Prostate gland (tissue), 2 donors: ENCODE results near the gene ZNF213. TPM values are rescaled to one million over a fixed set of nuclear protein-coding genes. Genes with fewer than 3 reads are reported as not detected.

Experiments
- DNase-seq: peaks from one replicate; pipeline ENCODE4 v3.0.0-alpha.2; 2019; ENCODE audit warnings: low spot score
- H3K27ac ChIP-seq, 2 donors: fragments of 200-600 bp; sonication (generic); 2 replicates each; pipeline ENCODE4 v1.5.1; 2017 to 2019
- H3K27me3 ChIP-seq: fragments of 200-600 bp; sonication (generic); replicated peaks from 2 replicates; pipeline ENCODE4 v1.5.1; 2019; ENCODE audit not compliant: insufficient read depth
- H3K36me3 ChIP-seq, 2 donors: fragments of 200-600 bp; sonication (generic); 1 replicate in 1 of 2; 2 replicates in 1 of 2; pipeline versions ENCODE4 v1.5.1 to v1.8.1; 2017 to 2019
- H3K4me1 ChIP-seq: fragments of 200-600 bp; sonication (generic); replicated peaks from 2 replicates; pipeline ENCODE4 v1.5.1; 2019
- H3K4me3 ChIP-seq, 2 donors: fragments of 200-600 bp; sonication (generic); 2 replicates each; pipeline ENCODE4 v1.5.1; 2017 to 2019
- H3K9me3 ChIP-seq: fragments of 200-600 bp; sonication (generic); 2 replicates; pipeline ENCODE4 v1.5.1; 2017
- POLR2A ChIP-seq: fragments of 450-650 bp; IDR thresholded peaks from one replicate; pipeline ENCODE4 v1.6.1; 2016; ENCODE audit warnings: antibody characterized with exemption, mild to moderate bottlenecking
- POLR2AphosphoS5 ChIP-seq: sonication (generic); formaldehyde crosslinking; IDR thresholded peaks from one replicate; pipeline ENCODE4 v1.6.1; 2017; ENCODE audit warnings: antibody characterized with exemption
- WGBS: methylation state at CpG from one replicate; pipeline ENCODE4 v1.1.5; 2018; 5-methylcytosine and 5-hydroxymethylcytosine counted together
- intact Hi-C: fragments of 100-400 bp; cut with DNase I; formaldehyde crosslinking; loops from one replicate; pipeline ENCODE4 v1.14.2; 2022
- total RNA-seq, 2 donors: library from RNA; depleted of rRNA; stranded (reverse); fragments of >200 nt; gene quantifications; one replicate each; pipeline ENCODE4 v1.1.0, GENCODE V29; 2016
- TF ChIP-seq, protein P1 (sequence below), 4 experiments: fragments of 200-600 bp in 2 of 4; fragments of 450-650 bp in 2 of 4; sonication (generic) in 2 of 4; IDR thresholded peaks; 1 replicate in 3 of 4; 2 replicates in 1 of 4; pipeline ENCODE4 v1.5.1; 2016 to 2019; ENCODE audit warnings: antibody characterized with exemption in 4 of 4, mild to moderate bottlenecking in 2 of 4, moderate library complexity in 2 of 4

The ZNF213 gene
- total RNA-seq, 2 donors from 2014 or later = 18.4 to 28.1 TPM

DNA sequence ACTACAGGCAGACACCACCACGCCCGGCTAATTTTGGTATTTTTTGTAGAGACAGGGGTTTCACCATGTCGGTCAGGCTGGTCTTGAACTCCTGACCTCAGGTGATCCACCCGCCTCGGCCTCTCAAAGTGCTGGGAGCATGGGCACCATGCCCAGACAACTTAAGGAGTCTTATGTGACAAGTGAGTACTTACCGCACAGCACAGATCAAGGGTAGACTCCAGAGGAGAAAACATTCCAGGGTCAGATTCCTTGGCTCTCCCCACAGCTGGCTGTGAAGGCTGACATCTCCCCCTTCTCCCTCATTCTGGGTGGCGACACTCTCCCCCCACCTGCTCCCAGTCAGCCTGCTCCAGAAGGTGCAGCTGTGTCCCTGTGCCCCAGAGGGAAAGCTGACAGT, 46.4 kb upstream of the ZNF213 start:
- WGBS = 56% methylated on average over 7 of the region's 7 CpGs
- TF ChIP-seq POLR2AphosphoS5 (no peak), POLR2A (no peak)
- TF ChIP-seq, protein P1, sequence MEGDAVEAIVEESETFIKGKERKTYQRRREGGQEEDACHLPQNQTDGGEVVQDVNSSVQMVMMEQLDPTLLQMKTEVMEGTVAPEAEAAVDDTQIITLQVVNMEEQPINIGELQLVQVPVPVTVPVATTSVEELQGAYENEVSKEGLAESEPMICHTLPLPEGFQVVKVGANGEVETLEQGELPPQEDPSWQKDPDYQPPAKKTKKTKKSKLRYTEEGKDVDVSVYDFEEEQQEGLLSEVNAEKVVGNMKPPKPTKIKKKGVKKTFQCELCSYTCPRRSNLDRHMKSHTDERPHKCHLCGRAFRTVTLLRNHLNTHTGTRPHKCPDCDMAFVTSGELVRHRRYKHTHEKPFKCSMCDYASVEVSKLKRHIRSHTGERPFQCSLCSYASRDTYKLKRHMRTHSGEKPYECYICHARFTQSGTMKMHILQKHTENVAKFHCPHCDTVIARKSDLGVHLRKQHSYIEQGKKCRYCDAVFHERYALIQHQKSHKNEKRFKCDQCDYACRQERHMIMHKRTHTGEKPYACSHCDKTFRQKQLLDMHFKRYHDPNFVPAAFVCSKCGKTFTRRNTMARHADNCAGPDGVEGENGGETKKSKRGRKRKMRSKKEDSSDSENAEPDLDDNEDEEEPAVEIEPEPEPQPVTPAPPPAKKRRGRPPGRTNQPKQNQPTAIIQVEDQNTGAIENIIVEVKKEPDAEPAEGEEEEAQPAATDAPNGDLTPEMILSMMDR (IDR thresholded peaks at IDR 0.05) = no peak
- no peak overlapping the region for H3K27ac ChIP-seq
- DNase-seq = no peak
- H3K4me3 ChIP-seq = no peak overlapping the region
- intact Hi-C loops = no loop called here
- H3K27me3 ChIP-seq = no peaks in the 10 kb centered on the region
- H3K36me3 ChIP-seq = no peaks in the 10 kb centered on the region
- H3K4me1 ChIP-seq = no peaks in the 10 kb centered on the region
- no peaks in the 10 kb centered on the region for H3K9me3 ChIP-seq

DNA sequence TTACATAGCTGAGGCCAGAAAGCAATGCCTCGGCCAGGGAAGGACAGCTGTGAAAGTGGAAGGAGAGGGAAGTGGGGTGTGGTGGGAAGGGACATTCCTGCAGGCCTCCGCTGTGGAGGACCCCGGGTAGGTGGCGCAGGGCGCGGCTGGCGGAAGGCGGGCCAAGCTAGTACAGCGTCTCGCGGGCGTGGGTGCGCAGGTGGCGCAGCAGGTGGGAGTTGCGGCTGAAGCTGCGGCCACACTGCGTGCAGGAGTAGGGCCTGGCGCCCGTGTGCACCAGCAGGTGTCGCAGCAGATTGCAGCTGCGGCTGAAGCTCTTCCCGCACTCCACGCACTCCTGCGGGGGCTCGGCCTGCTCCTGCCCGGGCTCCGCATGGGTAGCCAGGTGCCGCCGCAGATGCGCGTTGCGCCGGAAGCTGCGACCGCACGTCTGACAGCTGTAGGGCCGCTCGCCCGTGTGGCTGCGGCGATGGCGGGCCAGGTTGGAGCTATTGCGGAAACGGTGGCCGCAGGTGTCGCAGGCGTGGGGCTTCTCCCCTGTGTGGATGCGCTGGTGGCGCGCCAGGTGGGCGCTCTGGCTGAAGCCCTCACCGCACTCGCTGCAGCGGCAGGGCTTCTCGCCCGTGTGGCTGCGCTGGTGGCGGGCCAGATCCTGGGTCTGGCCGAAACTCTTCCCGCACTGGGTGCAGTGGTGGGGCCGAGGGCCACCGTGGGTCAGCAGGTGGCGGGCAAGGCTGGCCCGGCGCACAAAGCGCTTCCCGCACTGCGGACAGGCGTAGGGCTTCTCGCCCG, 45.7 kb upstream of the ZNF213 start:
- no peaks in the 10 kb centered on the region for H3K27me3 ChIP-seq
- no peak for DNase-seq
- H3K9me3 ChIP-seq = no peaks in the 10 kb centered on the region
- no peak overlapping the region for H3K27ac ChIP-seq
- WGBS = 93% methylated on average over 68 of the region's 71 CpGs
- no peaks in the 10 kb centered on the region for H3K36me3 ChIP-seq
- no peaks in the 10 kb centered on the region for H3K4me1 ChIP-seq
- TF ChIP-seq POLR2A (no peak), POLR2AphosphoS5 (no peak)
- TF ChIP-seq, protein P1 (IDR thresholded peaks at IDR 0.05) = no peak
- no peak overlapping the region for H3K4me3 ChIP-seq
- intact Hi-C loops = no loop called here

DNA sequence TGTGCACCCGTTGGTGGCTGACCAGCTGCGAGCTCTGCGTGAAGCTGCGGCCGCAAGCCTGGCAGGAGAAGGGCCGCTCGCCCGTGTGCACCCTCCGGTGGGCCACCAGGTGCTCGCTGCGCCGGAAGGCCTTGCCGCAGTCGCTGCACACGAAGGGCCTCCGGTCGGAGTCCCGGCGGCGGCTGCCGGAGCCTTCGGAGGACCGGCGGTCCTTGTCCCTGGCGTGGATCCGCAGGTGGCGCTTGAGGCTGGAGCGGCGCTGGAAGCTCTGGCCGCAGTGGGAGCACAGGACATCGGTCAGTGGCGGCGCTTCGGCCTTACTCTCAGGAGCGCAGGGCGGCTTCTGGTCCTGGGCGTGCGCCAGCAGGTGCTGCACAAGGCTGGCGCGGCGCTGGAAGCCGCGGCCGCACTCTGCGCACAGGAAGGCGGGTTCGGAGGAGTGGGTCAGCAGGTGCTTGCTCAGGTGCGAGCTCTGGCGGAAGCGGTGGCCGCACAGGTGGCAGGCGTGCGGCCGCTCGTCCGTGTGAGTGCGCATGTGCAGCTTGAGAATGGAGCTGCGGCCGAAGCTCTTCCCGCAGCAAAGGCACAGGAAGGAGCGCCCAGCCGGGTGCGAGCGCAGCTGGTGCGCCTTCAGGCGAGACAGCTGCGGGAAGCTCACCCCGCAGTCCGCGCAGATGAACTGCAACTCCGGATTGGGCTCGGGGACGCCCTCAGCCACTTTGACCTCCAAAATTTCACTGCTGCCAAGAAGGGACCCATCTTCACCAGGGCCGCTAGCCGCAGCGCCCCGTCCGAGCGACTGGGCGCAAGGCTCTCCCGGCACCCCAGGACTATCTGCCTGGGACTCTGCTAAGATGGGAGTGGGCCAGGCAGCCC, 44.9 kb upstream of the ZNF213 start:
- 99% methylated on average over 41 of the region's 81 CpGs for WGBS
- Histone ChIP-seq H3K27ac (no peak overlapping the region), H3K4me1 (no peaks in the 10 kb centered on the region), H3K9me3 (no peaks in the 10 kb centered on the region), H3K4me3 (no peak overlapping the region), H3K27me3 (no peaks in the 10 kb centered on the region), H3K36me3 (no peaks in the 10 kb centered on the region)
- intact Hi-C loops = no loop called here
- no peak for TF ChIP-seq POLR2A
- TF ChIP-seq, protein P1 (IDR thresholded peaks at IDR 0.05) = no peak
- no peak for TF ChIP-seq POLR2AphosphoS5
- no peak for DNase-seq

DNA sequence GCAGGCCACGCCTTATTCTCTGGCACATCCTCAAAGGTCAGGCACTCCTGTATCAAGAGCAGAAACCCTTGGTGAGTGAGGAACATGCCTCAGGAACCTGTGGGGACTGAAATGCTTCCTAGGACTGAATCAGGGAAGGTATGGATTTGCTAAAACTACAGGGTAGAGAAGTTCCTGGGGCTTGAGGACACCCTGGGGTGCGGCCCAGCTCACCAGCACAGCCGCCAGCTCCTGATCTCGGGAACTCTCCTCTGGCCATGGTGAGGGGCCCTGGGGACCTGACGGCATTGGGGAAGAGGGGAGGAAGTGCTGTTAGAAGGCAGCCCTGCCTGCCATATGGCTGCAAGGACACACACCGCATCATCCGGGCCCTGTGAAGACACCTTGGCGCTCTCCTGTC, 43.3 kb upstream of the ZNF213 start:
- H3K27ac ChIP-seq = no peak overlapping the region
- 86% methylated on average over 8 of the region's 8 CpGs for WGBS
- H3K36me3 ChIP-seq = no peaks in the 10 kb centered on the region
- TF ChIP-seq, protein P1 (IDR thresholded peaks at IDR 0.05) = no peak
- no peak for TF ChIP-seq POLR2AphosphoS5
- TF ChIP-seq POLR2A = no peak
- intact Hi-C loops = no loop called here
- no peaks in the 10 kb centered on the region for H3K9me3 ChIP-seq
- no peak for DNase-seq
- no peak overlapping the region for H3K4me3 ChIP-seq
- H3K4me1 ChIP-seq = no peaks in the 10 kb centered on the region
- no peaks in the 10 kb centered on the region for H3K27me3 ChIP-seq
